SK-N-SH (cell line): ENCODE measurements around the gene GLIS1.

Experiments
- EP300 ChIP-seq, 2 experiments: IDR thresholded peaks; 2 replicates each; pipeline versions ENCODE4 v1.4.0 to v1.6.1; 2012; ENCODE audit warnings: borderline replicate concordance in 1 of 2, low read depth in 1 of 2, low read length in 1 of 2
- NFIC ChIP-seq: IDR thresholded peaks from 2 replicates; pipeline ENCODE4 v1.4.0; 2012; ENCODE audit warnings: borderline replicate concordance
- POLR2AphosphoS5 ChIP-seq: IDR thresholded peaks from 2 replicates; pipeline ENCODE4 v1.6.1; 2012; ENCODE audit warnings: low read depth, low read length
- SIN3A ChIP-seq: IDR thresholded peaks from 2 replicates; pipeline ENCODE4 v1.6.1; 2012; ENCODE audit warnings: low read depth, mild to moderate bottlenecking, low read length, moderate library complexity, borderline replicate concordance
- TF ChIP-seq, protein P1 (sequence below): fragments of 200-600 bp; sonication (generic); IDR thresholded peaks from 2 replicates; pipeline ENCODE4 v1.6.1; 2017; ENCODE audit warnings: antibody characterized with exemption, mild to moderate bottlenecking, moderate library complexity
- TF ChIP-seq, protein P2 (sequence below): IDR thresholded peaks from 2 replicates; pipeline ENCODE4; 2012
- TF ChIP-seq, protein P3 (sequence below): IDR thresholded peaks from 2 replicates; pipeline ENCODE4 v1.4.0; 2012; ENCODE audit warnings: low read depth, borderline replicate concordance
- TF ChIP-seq, protein P4 (sequence below): IDR thresholded peaks from 2 replicates; pipeline ENCODE4 v1.4.0; 2012; ENCODE audit warnings: low read depth

DNA sequence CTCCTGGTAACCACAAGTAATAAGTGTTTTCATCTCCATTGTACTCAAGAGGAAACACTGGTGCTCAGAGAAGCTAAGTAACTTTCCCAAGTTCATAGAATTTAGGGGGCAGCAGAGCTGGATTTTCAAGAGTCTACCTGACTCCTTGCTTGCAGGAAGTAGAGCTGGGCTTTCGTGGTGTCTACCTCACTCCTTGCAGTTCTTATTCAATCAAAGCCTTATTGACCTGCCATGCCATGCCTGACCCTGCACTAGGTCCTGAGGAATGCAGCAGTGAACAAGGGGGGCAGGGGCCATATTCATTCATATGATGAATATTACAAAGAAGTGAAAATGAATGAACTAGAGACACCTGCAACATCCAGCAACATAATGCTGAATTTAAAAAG lies 93.3 kb downstream of the GLIS1 start:
- TF ChIP-seq, protein P1, sequence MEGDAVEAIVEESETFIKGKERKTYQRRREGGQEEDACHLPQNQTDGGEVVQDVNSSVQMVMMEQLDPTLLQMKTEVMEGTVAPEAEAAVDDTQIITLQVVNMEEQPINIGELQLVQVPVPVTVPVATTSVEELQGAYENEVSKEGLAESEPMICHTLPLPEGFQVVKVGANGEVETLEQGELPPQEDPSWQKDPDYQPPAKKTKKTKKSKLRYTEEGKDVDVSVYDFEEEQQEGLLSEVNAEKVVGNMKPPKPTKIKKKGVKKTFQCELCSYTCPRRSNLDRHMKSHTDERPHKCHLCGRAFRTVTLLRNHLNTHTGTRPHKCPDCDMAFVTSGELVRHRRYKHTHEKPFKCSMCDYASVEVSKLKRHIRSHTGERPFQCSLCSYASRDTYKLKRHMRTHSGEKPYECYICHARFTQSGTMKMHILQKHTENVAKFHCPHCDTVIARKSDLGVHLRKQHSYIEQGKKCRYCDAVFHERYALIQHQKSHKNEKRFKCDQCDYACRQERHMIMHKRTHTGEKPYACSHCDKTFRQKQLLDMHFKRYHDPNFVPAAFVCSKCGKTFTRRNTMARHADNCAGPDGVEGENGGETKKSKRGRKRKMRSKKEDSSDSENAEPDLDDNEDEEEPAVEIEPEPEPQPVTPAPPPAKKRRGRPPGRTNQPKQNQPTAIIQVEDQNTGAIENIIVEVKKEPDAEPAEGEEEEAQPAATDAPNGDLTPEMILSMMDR = no peak
- TF ChIP-seq SIN3A = no peak
- no peak for TF ChIP-seq POLR2AphosphoS5
- TF ChIP-seq, protein P2, sequence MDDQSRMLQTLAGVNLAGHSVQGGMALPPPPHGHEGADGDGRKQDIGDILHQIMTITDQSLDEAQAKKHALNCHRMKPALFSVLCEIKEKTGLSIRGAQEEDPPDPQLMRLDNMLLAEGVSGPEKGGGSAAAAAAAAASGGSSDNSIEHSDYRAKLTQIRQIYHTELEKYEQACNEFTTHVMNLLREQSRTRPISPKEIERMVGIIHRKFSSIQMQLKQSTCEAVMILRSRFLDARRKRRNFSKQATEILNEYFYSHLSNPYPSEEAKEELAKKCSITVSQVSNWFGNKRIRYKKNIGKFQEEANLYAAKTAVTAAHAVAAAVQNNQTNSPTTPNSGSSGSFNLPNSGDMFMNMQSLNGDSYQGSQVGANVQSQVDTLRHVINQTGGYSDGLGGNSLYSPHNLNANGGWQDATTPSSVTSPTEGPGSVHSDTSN = no peak
- TF ChIP-seq, protein P3, sequence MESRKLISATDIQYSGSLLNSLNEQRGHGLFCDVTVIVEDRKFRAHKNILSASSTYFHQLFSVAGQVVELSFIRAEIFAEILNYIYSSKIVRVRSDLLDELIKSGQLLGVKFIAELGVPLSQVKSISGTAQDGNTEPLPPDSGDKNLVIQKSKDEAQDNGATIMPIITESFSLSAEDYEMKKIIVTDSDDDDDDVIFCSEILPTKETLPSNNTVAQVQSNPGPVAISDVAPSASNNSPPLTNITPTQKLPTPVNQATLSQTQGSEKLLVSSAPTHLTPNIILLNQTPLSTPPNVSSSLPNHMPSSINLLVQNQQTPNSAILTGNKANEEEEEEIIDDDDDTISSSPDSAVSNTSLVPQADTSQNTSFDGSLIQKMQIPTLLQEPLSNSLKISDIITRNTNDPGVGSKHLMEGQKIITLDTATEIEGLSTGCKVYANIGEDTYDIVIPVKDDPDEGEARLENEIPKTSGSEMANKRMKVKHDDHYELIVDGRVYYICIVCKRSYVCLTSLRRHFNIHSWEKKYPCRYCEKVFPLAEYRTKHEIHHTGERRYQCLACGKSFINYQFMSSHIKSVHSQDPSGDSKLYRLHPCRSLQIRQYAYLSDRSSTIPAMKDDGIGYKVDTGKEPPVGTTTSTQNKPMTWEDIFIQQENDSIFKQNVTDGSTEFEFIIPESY = no peak
- TF ChIP-seq EP300 (IDR thresholded peaks at IDR 0.05; ENCODE audit: borderline replicate concordance in 1 of 2, low read depth in 1 of 2, low read length in 1 of 2) = no peak
- no peak for TF ChIP-seq NFIC
- TF ChIP-seq, protein P4, sequence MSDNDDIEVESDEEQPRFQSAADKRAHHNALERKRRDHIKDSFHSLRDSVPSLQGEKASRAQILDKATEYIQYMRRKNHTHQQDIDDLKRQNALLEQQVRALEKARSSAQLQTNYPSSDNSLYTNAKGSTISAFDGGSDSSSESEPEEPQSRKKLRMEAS = no peak
